K562 (cell line): ENCODE measurements around the gene VSNL1.

Source experiments
- FOSL1 ChIP-seq: fragments of 200-800 bp; sonication (Bioruptor generic); conservative IDR thresholded peaks from 2 replicates; pipeline ENCODE4 v1.6.1; 2016; ENCODE audit warnings: missing genetic modification characterization, missing compliant biosample characterization
- JUN ChIP-seq, 2 experiments: sonication (generic) in 1 of 2; formaldehyde crosslinking in 1 of 2; IDR thresholded peaks; 2 replicates each; pipeline versions ENCODE4 v1.6.1 to v1.8.0; 2012 to 2022; ENCODE audit warnings: borderline replicate concordance in 2 of 2, mild to moderate bottlenecking in 2 of 2, improper control_type of control experiment in 1 of 2, low read depth in 1 of 2, low read length in 1 of 2, missing genetic modification reagents in 1 of 2
- KAT7 ChIP-seq: sonication (generic); formaldehyde crosslinking; IDR thresholded peaks from 2 replicates; pipeline ENCODE4 v1.8.0; 2022; ENCODE audit warnings: missing genetic modification reagents, mild to moderate bottlenecking, borderline replicate concordance
- RBBP5 ChIP-seq: fragments of 200-600 bp; sonication (generic); IDR thresholded peaks from 2 replicates; pipeline ENCODE4 v1.6.1; 2012; ENCODE audit warnings: borderline replicate concordance, mild to moderate bottlenecking, low read length, control low read depth, inconsistent platforms; ENCODE audit not compliant: insufficient read depth, poor library complexity, severe bottlenecking
- RBM15 ChIP-seq: fragments of 200-400 bp; formaldehyde crosslinking; IDR thresholded peaks from 2 replicates; pipeline ENCODE4 v1.6.1; 2018; ENCODE audit warnings: mild to moderate bottlenecking, low read length, moderate library complexity; ENCODE audit not compliant: insufficient read depth
- SREBF1 ChIP-seq: fragments of 150-350 bp; IDR thresholded peaks from 2 replicates; pipeline ENCODE4 v1.6.1; 2014; ENCODE audit warnings: antibody characterized with exemption, low read depth, low read length, borderline replicate concordance
- ZNF316 ChIP-seq: fragments of 450-650 bp; IDR thresholded peaks from 2 replicates; pipeline ENCODE4 v1.6.1; 2016
- ZSCAN29 ChIP-seq: fragments of 450-650 bp; IDR thresholded peaks from 2 replicates; pipeline ENCODE4 v1.6.1; 2017
- TF ChIP-seq, protein P1 (sequence below), 3 experiments: IDR thresholded peaks in 2 of 3; conservative IDR thresholded peaks in 1 of 3; 2 replicates each; pipeline ENCODE4 v1.5.1; 2011 to 2012; ENCODE audit warnings: low read length in 3 of 3, mild to moderate bottlenecking in 3 of 3, control low read depth in 2 of 3, improper control_type of control experiment in 1 of 3, inconsistent platforms in 1 of 3, low read depth in 1 of 3, mixed read lengths in 1 of 3, moderate library complexity in 1 of 3; ENCODE audit not compliant: insufficient read depth in 2 of 3
- TF ChIP-seq, protein P2 (sequence below): fragments of 450-650 bp; formaldehyde crosslinking; IDR thresholded peaks from 2 replicates; pipeline ENCODE4 v1.4.0; 2020; ENCODE audit warnings: mild to moderate bottlenecking, mixed read lengths
- TF ChIP-seq, protein P3 (sequence below): conservative IDR thresholded peaks from 2 replicates; pipeline ENCODE4 v1.6.1; 2011; ENCODE audit warnings: low read depth, mild to moderate bottlenecking, low read length; ENCODE audit not compliant: control insufficient read depth
- TF ChIP-seq, protein P4 (sequence below), 2 experiments: IDR thresholded peaks; 2 replicates each; pipeline ENCODE4 v1.6.1; 2011; ENCODE audit warnings: borderline replicate concordance in 1 of 2, control low read depth in 1 of 2, low read depth in 1 of 2, low read length in 1 of 2, mild to moderate bottlenecking in 1 of 2, mixed read lengths in 1 of 2, moderate library complexity in 1 of 2; ENCODE audit not compliant: insufficient read depth in 1 of 2, insufficient read length in 1 of 2, poor library complexity in 1 of 2, severe bottlenecking in 1 of 2; ENCODE audit errors: extremely low read depth in 1 of 2

DNA sequence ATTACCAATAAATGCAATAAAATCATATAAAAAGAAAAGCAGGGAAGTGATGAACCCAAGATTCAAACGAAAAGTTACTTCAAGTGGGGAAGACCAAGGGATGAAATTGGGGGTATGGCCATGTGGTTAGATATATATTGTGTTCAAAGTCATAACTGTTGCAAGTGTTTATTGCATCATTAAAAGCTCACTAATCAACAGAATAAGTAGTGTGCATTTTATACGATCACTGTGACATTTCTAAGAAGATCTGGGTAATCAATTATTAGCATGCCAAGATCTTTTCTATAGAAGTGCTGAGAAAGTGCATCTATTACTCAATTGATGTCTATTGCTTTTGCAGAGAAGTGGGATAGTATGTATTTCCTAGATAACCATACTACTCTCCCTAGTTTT is 52.9 kb downstream of the VSNL1 start:
- TF ChIP-seq RBM15 (no peak), JUN (IDR thresholded peaks at IDR 0.05; ENCODE audit: borderline replicate concordance, low read depth, low read length) (no peak), JUN (CRISPR knock-in tag; IDR thresholded peaks at IDR 0.05; ENCODE audit: borderline replicate concordance) (no peak), SREBF1 (no peak), RBBP5 (no peak), ZSCAN29 (no peak), FOSL1 (tag) (no peak), KAT7 (no peak), ZNF316 (no peak)
- TF ChIP-seq, protein P1, sequence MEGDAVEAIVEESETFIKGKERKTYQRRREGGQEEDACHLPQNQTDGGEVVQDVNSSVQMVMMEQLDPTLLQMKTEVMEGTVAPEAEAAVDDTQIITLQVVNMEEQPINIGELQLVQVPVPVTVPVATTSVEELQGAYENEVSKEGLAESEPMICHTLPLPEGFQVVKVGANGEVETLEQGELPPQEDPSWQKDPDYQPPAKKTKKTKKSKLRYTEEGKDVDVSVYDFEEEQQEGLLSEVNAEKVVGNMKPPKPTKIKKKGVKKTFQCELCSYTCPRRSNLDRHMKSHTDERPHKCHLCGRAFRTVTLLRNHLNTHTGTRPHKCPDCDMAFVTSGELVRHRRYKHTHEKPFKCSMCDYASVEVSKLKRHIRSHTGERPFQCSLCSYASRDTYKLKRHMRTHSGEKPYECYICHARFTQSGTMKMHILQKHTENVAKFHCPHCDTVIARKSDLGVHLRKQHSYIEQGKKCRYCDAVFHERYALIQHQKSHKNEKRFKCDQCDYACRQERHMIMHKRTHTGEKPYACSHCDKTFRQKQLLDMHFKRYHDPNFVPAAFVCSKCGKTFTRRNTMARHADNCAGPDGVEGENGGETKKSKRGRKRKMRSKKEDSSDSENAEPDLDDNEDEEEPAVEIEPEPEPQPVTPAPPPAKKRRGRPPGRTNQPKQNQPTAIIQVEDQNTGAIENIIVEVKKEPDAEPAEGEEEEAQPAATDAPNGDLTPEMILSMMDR (IDR thresholded peaks at IDR 0.05 in 2 of 3, conservative IDR thresholded peaks at IDR 0.05 in 1 of 3; ENCODE audit: insufficient read depth in 2 of 3, low read depth in 1 of 3, low read length in 3 of 3) = no peak
- TF ChIP-seq, protein P2, sequence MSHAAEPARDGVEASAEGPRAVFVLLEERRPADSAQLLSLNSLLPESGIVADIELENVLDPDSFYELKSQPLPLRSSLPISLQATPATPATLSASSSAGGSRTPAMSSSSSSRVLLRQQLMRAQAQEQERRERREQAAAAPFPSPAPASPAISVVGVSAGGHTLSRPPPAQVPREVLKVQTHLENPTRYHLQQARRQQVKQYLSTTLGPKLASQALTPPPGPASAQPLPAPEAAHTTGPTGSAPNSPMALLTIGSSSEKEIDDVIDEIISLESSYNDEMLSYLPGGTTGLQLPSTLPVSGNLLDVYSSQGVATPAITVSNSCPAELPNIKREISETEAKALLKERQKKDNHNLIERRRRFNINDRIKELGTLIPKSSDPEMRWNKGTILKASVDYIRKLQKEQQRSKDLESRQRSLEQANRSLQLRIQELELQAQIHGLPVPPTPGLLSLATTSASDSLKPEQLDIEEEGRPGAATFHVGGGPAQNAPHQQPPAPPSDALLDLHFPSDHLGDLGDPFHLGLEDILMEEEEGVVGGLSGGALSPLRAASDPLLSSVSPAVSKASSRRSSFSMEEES = no peak
- TF ChIP-seq, protein P3, sequence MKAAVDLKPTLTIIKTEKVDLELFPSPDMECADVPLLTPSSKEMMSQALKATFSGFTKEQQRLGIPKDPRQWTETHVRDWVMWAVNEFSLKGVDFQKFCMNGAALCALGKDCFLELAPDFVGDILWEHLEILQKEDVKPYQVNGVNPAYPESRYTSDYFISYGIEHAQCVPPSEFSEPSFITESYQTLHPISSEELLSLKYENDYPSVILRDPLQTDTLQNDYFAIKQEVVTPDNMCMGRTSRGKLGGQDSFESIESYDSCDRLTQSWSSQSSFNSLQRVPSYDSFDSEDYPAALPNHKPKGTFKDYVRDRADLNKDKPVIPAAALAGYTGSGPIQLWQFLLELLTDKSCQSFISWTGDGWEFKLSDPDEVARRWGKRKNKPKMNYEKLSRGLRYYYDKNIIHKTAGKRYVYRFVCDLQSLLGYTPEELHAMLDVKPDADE = no peak
- TF ChIP-seq, protein P4, sequence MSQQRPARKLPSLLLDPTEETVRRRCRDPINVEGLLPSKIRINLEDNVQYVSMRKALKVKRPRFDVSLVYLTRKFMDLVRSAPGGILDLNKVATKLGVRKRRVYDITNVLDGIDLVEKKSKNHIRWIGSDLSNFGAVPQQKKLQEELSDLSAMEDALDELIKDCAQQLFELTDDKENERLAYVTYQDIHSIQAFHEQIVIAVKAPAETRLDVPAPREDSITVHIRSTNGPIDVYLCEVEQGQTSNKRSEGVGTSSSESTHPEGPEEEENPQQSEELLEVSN (IDR thresholded peaks at IDR 0.05; ENCODE audit: borderline replicate concordance in 1 of 2, extremely low read depth in 1 of 2, insufficient read depth in 1 of 2, insufficient read length in 1 of 2, low read depth in 1 of 2, low read length in 1 of 2, poor library complexity in 1 of 2, severe bottlenecking in 1 of 2) = no peak
